Measurements from ENCODE around the gene NDST3. TPM values are rescaled to one million over a fixed set of nuclear protein-coding genes. Genes with fewer than 3 reads are reported as not detected.

Gene NDST3
- total and polyA plus RNA-seq, 8 donors, result 0.13 to 1.5 (median 0.37) TPM; not detected in 3

- Histone ChIP-seq H3K4me3 (no peak overlapping the region), H3K27me3 (peaks cover 0 to 6% (median 0%) of the 10 kb centered on the region in 3 donors), H3K36me3 (no peaks in the 10 kb centered on the region), H3K4me1 (peaks cover 0 to 9% (median 0%) of the 10 kb centered on the region in 4 donors), H3K27ac (no peak overlapping the region), H3K9me3 (no peaks in the 10 kb centered on the region)
- intact Hi-C loops (cut with DNase I; ENCODE audit: low total_unique reads), result no loop called here
- no peak for TF ChIP-seq EP300 (IDR thresholded peaks at IDR 0.05)
- TF ChIP-seq CTCF (IDR thresholded peaks at IDR 0.05), result no peak
- no peak for TF ChIP-seq POLR2A (IDR thresholded peaks at IDR 0.05)
- TF ChIP-seq POLR2AphosphoS5 (IDR thresholded peaks at IDR 0.05), result no peak
- WGBS, 5 donors, result 52 to 63% (median 58%) methylated on average over 3 of the region's 3 CpGs
- no peak for DNase-seq
Measured at GRCh38 chr4:118268780-118269179, 234.5 kb downstream of the NDST3 start.

GRCh38 chr4:118270492-118270891 is 236.2 kb downstream of the NDST3 start:
- no peak overlapping the region for H3K4me3 ChIP-seq
- H3K27me3 ChIP-seq, result peaks cover 0 to 3% (median 0%) of the 10 kb centered on the region in 3 donors
- intact Hi-C loops (cut with DNase I; ENCODE audit: low total_unique reads), result no loop called here
- no peak for TF ChIP-seq POLR2AphosphoS5 (IDR thresholded peaks at IDR 0.05)
- peak in 4 of 7 experiments; percentile 20 to 56 (median 48) for TF ChIP-seq CTCF (IDR thresholded peaks at IDR 0.05)
- H3K9me3 ChIP-seq, result no peaks in the 10 kb centered on the region
- DNase-seq, result peak in 1 of 2 donors; percentile 76
- WGBS, 5 donors, result 0 to 4% (median 1%) methylated on average over 2 of the region's 2 CpGs
- peaks cover 0 to 3% (median 0%) of the 10 kb centered on the region in 4 donors for H3K4me1 ChIP-seq
- H3K36me3 ChIP-seq, result no peaks in the 10 kb centered on the region
- H3K27ac ChIP-seq, result no peak overlapping the region

- Histone ChIP-seq H3K36me3 (no peaks in the 10 kb centered on the region), H3K4me1 (peaks cover 0 to 4% (median 0%) of the 10 kb centered on the region in 4 donors), H3K9me3 (no peaks in the 10 kb centered on the region), H3K27me3 (no peaks in the 10 kb centered on the region), H3K27ac (no peak overlapping the region), H3K4me3 (no peak overlapping the region)
- 84 to 96% (median 93%) methylated on average over 2 of the region's 2 CpGs for WGBS, 5 donors
- no peak for DNase-seq
- TF ChIP-seq POLR2AphosphoS5 (IDR thresholded peaks at IDR 0.05) (no peak), EP300 (IDR thresholded peaks at IDR 0.05) (no peak), POLR2A (IDR thresholded peaks at IDR 0.05) (no peak), CTCF (IDR thresholded peaks at IDR 0.05) (no peak)
- intact Hi-C loops (cut with DNase I; ENCODE audit: low total_unique reads), result no loop called here
Measured at GRCh38 chr4:118271788-118272187, 237.5 kb downstream of the NDST3 start.

- Histone ChIP-seq H3K4me3 (no peak overlapping the region), H3K4me1 (peaks cover 0 to 12% (median 3%) of the 10 kb centered on the region in 4 donors), H3K9me3 (no peaks in the 10 kb centered on the region), H3K27ac (no peak overlapping the region), H3K27me3 (no peaks in the 10 kb centered on the region), H3K36me3 (no peaks in the 10 kb centered on the region)
- WGBS, 5 donors, result 71 to 88% (median 78%) methylated on average over 1 of the region's 1 CpG
- no peak for TF ChIP-seq POLR2A (IDR thresholded peaks at IDR 0.05)
- TF ChIP-seq POLR2AphosphoS5 (IDR thresholded peaks at IDR 0.05), result no peak
- TF ChIP-seq CTCF (IDR thresholded peaks at IDR 0.05), result no peak
- TF ChIP-seq EP300 (IDR thresholded peaks at IDR 0.05), result no peak
- DNase-seq, result no peak
- intact Hi-C loops (cut with DNase I; ENCODE audit: low total_unique reads), result no loop called here
Measured at GRCh38 chr4:118273642-118274041, 239.4 kb downstream of the NDST3 start.
